Uterus (tissue), 2 donors: Measurements from ENCODE around the gene CCDC102B.

Experiments
- POLR2A ChIP-seq, 2 donors: fragments of 450-650 bp; IDR thresholded peaks; one replicate each; pipeline ENCODE4 v1.6.1; 2016; ENCODE audit warnings: antibody characterized with exemption in 2 of 2, mild to moderate bottlenecking in 1 of 2, moderate library complexity in 1 of 2
- TF ChIP-seq, protein P1 (sequence below), 4 experiments: fragments of 200-600 bp in 2 of 4; fragments of 450-650 bp in 2 of 4; sonication (generic) in 2 of 4; IDR thresholded peaks; one replicate each; pipeline ENCODE4 v1.5.1; 2016 to 2019; ENCODE audit warnings: antibody characterized with exemption in 4 of 4, mild to moderate bottlenecking in 2 of 4, moderate library complexity in 1 of 4

DNA sequence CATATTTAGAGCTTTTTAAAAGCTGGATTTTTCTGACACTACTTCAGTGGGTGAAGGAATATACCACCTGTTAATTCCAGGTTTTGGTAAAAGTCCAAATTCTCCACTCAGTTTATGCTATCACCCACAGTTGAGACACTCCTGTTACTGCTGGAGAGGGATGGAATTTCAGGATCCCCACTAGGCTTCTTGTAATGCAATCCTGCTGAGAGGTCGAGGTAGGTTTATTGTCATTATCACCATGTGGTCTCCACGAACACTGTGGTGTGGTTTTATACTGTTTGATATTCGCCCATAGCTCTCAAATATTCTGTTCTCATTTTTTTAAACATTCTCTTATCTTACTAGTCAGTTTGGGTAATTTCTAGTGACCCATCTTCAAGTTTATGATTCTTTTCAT lies 167.9 kb downstream of the CCDC102B start:
- TF ChIP-seq POLR2A (IDR thresholded peaks at IDR 0.05): no peak
- TF ChIP-seq, protein P1, sequence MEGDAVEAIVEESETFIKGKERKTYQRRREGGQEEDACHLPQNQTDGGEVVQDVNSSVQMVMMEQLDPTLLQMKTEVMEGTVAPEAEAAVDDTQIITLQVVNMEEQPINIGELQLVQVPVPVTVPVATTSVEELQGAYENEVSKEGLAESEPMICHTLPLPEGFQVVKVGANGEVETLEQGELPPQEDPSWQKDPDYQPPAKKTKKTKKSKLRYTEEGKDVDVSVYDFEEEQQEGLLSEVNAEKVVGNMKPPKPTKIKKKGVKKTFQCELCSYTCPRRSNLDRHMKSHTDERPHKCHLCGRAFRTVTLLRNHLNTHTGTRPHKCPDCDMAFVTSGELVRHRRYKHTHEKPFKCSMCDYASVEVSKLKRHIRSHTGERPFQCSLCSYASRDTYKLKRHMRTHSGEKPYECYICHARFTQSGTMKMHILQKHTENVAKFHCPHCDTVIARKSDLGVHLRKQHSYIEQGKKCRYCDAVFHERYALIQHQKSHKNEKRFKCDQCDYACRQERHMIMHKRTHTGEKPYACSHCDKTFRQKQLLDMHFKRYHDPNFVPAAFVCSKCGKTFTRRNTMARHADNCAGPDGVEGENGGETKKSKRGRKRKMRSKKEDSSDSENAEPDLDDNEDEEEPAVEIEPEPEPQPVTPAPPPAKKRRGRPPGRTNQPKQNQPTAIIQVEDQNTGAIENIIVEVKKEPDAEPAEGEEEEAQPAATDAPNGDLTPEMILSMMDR (IDR thresholded peaks at IDR 0.05): no peak
